ENCODE data around the gene TMEM184B.

DNA sequence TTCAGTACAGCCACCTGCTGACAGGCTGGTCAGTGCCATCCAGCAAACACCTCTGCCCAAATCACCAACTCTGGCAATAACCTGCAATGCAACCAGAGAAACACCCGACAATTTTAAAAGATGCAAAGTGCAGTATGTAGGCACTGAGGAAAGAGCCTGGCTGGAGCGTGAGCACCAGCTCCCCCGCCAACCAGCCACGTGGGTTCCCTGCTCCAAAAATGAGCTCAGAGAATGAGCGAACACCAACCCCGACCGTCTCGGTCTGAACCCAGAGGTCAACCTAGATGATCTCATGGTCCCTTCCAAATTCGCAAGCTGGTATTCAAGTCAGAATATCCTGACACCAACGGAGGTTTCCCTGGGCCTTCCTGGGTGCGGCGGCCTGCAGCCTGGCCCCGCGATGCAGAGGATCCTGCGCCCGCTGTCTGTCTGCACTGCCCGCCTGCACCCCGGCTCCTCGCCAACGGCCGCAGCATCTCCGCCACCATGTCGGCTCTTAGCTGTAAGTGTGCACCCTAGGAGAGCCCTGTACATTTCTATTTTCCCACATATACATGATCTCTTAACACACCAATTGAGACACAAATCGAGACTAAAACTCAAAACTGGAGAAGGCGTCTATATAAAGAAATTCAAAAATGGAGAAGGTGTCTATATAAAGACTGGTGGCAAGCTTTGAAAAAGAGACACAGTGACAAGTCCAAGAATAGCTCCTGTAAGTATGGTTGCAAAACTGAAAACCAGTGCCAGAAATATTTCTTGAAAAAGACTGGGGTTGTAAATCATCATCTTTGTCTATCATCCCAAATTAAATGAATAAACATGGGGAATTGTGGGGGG is 22.8 kb downstream of the TMEM184B start:
- TF ChIP-seq, protein P1, sequence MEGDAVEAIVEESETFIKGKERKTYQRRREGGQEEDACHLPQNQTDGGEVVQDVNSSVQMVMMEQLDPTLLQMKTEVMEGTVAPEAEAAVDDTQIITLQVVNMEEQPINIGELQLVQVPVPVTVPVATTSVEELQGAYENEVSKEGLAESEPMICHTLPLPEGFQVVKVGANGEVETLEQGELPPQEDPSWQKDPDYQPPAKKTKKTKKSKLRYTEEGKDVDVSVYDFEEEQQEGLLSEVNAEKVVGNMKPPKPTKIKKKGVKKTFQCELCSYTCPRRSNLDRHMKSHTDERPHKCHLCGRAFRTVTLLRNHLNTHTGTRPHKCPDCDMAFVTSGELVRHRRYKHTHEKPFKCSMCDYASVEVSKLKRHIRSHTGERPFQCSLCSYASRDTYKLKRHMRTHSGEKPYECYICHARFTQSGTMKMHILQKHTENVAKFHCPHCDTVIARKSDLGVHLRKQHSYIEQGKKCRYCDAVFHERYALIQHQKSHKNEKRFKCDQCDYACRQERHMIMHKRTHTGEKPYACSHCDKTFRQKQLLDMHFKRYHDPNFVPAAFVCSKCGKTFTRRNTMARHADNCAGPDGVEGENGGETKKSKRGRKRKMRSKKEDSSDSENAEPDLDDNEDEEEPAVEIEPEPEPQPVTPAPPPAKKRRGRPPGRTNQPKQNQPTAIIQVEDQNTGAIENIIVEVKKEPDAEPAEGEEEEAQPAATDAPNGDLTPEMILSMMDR (IDR thresholded peaks at IDR 0.05): no peak
- TF ChIP-seq POLR2A (IDR thresholded peaks at IDR 0.05): no peak
